GM19397 (cell line): Measurements from ENCODE around the gene FAM120B.
"Not testable (repeated sequence)": the region's sequence is repeated elsewhere in the genome, so short reads cannot be mapped to it uniquely, and the experiment has no call there.

Experiments used
- ATAC-seq: cut with Tn5 transposase; IDR thresholded peaks from one replicate; pipeline ENCODE4 v1.9.1; 2021; ENCODE audit warnings: mild to moderate bottlenecking, moderate library complexity; ENCODE audit not compliant: unreplicated experiment

Gene FAM120B

GRCh38 chr6:170347091-170347490, 40.5 kb downstream of the FAM120B start:
- peak; percentile 70 for ATAC-seq

- ATAC-seq, result no peak
Measured at GRCh38 chr6:170347975-170348374, 41.4 kb downstream of the FAM120B start.

- ATAC-seq, result not testable (repeated sequence)
Measured at GRCh38 chr6:170351456-170351855, 44.9 kb downstream of the FAM120B start.

- ATAC-seq, result not testable (repeated sequence)
Measured at GRCh38 chr6:170355190-170355589, 48.6 kb downstream of the FAM120B start.

- ATAC-seq, result no peak
Measured at GRCh38 chr6:170355661-170356060, 49.1 kb downstream of the FAM120B start.

GRCh38 chr6:170357812-170358211, 51.3 kb downstream of the FAM120B start:
- ATAC-seq, result no peak

GRCh38 chr6:170358496-170358895, 51.9 kb downstream of the FAM120B start:
- no peak for ATAC-seq

- ATAC-seq, result no peak
Measured at GRCh38 chr6:170360476-170360875, 53.9 kb downstream of the FAM120B start.

GRCh38 chr6:170361335-170361734, 54.8 kb downstream of the FAM120B start:
- no peak for ATAC-seq

GRCh38 chr6:170362121-170362520, 55.6 kb downstream of the FAM120B start:
- ATAC-seq, result no peak

- no peak for ATAC-seq
Measured at GRCh38 chr6:170363255-170363654, 56.7 kb downstream of the FAM120B start.

GRCh38 chr6:170365121-170365520, 58.6 kb downstream of the FAM120B start:
- ATAC-seq, result no peak

GRCh38 chr6:170365593-170365992, 59.0 kb downstream of the FAM120B start:
- no peak for ATAC-seq

DNA sequence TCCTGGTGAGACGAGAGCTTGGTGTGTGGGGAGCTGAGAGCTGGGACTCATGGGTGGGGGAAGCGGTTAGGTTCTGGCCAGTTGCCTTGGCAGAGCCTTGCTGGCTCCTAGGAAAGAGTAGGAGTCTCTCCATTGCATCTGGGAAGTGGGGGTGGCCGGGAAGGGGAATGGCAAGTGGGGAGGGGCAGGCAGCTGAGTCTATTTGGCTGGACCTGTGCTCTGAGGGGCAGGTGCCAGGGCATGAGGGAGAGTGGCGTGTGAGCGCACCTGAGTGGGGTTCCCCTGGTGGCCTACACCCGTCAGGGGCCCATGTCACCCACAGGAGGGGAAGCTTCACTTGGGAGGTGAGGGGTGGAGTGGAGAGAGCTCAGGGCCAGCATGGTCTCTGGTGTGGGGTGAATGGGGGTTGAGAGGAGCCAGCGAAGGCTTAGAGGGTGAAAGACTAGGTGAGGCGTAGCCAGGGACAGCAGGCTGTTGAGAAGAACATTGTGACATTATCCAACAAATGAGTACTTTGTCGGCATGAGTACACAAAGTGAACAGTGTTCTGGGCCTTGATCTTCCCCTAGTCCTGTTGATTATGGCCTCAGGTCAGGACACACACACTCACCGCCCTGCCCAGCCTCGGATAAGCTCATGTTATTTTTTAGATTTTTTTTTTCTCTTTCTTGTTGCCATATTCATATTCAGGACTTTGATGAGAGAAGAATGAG, 59.8 kb downstream of the FAM120B start:
- no peak for ATAC-seq

DNA sequence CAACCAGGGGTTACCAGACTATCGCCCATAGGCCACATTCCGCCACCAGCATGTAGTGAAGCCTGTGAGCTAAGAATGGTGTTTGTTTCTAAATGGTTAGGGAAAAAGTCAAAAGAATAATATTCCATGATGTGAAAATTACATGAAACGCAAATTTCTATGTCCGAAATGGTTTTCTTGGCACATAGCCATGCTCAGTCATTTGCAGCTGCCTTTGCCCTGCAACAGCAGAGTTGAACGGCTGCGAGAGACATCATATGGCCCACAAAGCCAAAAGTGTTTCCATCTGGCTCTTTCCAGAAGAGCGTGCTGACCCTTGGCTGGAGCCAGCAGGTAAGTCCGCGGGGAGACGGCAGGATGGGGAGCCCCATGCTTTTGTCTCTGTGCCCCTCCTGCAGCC, 60.7 kb downstream of the FAM120B start:
- no peak for ATAC-seq

DNA sequence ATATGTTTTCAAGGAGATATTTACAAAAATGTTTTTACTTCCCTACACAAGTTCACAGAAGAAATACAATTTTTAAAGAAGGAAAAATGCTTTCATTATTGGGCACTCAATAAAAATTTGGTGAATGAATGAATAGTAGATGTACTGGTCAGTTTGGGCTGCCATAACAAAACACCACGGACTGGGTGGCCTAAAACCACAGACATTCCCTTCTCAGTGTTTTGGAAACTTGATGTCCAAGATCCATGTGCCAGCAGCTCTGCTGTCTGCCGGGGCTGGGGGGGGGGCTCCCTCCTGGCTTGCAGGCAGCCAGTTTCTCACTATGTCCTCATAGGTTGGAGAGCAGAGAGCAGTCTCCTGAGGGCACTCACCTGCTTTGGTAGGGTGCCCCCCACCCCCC, 62.0 kb downstream of the FAM120B start:
- no peak for ATAC-seq

GRCh38 chr6:170369403-170369802, 62.8 kb downstream of the FAM120B start:
- ATAC-seq, result no peak

GRCh38 chr6:170370416-170370815, 63.9 kb downstream of the FAM120B start:
- ATAC-seq, result no peak

DNA sequence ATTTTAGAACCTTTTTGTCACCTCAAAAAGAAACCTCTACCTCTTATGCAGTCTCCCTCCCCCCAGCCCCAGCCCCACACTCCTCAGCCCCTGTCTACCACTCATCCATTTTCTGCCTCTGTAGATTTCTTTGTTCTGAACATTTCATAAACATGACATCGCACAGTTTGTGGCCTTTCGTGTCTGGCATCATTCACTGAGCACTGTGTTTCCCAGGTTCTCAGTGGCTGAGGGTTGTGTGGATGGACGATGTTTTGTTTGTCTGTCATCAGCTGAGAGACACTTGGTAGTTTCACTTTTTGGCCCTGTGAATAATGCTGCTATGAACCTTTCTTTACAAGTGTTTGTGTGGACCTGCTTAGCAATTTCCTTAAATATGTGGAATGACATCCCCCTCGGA, 64.5 kb downstream of the FAM120B start:
- no peak for ATAC-seq

- no peak for ATAC-seq
Measured at GRCh38 chr6:170371588-170371987, 65.0 kb downstream of the FAM120B start.

GRCh38 chr6:170372380-170373325, 66.1 kb downstream of the FAM120B start:
- ATAC-seq, result no peak
